ENCODE data around the gene BAHCC1. TPM values are rescaled to one million over a fixed set of nuclear protein-coding genes. Genes with fewer than 3 reads are reported as not detected.

BAHCC1 gene
- total and polyA plus RNA-seq, 10 of the 15 experiments (the other 5 are each of a cell fraction or from before 2014, with no cell fraction given): 0.03 to 0.14 (median 0.11) TPM; not detected in 6

DNA sequence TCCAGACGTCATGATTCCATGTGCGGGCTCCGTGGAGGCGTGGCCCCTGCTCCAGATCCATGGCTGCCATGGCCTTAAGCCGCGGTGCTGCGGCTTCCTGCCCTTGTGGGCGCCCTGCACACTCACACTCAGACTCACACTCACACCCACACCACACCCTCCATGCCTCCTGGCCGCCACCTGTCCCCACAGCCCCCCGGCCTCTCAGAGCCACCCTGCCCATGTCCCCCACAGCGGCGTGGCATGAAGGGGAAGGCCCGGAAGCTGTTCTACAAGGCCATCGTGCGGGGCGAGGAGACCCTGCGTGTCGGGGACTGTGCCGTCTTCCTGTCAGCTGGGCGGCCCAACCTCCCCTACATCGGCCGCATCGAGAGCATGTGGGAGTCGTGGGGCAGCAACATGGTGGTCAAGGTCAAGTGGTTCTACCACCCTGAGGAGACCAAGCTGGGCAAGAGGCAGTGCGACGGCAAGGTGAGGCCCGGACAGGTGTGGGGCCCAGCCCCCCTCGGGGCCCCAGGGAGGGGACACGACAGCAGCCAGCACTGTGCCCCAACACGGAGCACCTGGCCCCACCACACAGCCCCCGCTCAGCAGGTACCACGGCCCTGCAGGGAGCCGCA is 67.4 kb downstream of the BAHCC1 start (continued):
- TF ChIP-seq, protein P1, sequence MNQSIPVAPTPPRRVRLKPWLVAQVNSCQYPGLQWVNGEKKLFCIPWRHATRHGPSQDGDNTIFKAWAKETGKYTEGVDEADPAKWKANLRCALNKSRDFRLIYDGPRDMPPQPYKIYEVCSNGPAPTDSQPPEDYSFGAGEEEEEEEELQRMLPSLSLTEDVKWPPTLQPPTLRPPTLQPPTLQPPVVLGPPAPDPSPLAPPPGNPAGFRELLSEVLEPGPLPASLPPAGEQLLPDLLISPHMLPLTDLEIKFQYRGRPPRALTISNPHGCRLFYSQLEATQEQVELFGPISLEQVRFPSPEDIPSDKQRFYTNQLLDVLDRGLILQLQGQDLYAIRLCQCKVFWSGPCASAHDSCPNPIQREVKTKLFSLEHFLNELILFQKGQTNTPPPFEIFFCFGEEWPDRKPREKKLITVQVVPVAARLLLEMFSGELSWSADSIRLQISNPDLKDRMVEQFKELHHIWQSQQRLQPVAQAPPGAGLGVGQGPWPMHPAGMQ (IDR thresholded peaks at IDR 0.05; ENCODE audit: borderline replicate concordance): no peak
- TF ChIP-seq SMC3 (IDR thresholded peaks at IDR 0.05; ENCODE audit: borderline replicate concordance, low read length) (no peak), MTA2 (IDR thresholded peaks at IDR 0.05; ENCODE audit: low read depth) (no peak), BCL11A (IDR thresholded peaks at IDR 0.05; ENCODE audit: low read depth, low read length) (no peak), BACH1 (IDR thresholded peaks at IDR 0.05; ENCODE audit: borderline replicate concordance) (no peak)
- TF ChIP-seq, protein P2, sequence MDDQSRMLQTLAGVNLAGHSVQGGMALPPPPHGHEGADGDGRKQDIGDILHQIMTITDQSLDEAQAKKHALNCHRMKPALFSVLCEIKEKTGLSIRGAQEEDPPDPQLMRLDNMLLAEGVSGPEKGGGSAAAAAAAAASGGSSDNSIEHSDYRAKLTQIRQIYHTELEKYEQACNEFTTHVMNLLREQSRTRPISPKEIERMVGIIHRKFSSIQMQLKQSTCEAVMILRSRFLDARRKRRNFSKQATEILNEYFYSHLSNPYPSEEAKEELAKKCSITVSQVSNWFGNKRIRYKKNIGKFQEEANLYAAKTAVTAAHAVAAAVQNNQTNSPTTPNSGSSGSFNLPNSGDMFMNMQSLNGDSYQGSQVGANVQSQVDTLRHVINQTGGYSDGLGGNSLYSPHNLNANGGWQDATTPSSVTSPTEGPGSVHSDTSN (IDR thresholded peaks at IDR 0.05; ENCODE audit: insufficient replicate concordance, low read depth, low read length): no peak

DNA sequence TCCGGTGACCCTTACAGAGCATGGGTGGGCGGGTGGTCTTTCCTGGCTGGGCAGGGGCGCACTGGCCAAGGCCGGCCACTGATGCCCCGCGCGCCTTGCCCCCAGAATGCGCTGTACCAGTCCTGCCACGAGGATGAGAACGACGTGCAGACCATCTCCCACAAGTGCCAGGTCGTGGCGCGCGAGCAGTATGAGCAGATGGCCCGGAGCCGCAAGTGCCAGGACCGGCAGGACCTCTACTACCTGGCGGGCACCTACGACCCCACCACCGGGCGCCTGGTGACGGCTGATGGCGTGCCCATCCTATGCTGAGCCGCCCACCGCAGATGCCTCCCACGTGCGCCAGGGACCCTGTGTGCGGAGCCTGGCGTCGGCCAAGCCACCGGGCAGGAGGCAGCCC is 68.2 kb downstream of the BAHCC1 start:
- Histone ChIP-seq H3K27ac (ENCODE audit: control insufficient read depth, insufficient read depth) (no peak overlapping the region), H4K20me1 (ENCODE audit: control insufficient read depth, insufficient read depth) (no peaks in the 10 kb centered on the region), H3K36me3 (ENCODE audit: control insufficient read depth in 2 of 2, insufficient read depth in 2 of 2, low read length in 1 of 2) (no peaks in the 10 kb centered on the region), H2AFZ (ENCODE audit: control insufficient read depth, low read depth, low read length) (no peak overlapping the region), H3K27me3 (replicated peaks in 1 of 2; ENCODE audit: control insufficient read depth in 2 of 2, insufficient read depth in 2 of 2, low read length in 1 of 2) (no peaks in the 10 kb centered on the region; a peak in 1 of 4 replicates), H3K9me3 (replicated peaks; ENCODE audit: control insufficient read depth, insufficient read depth, low read length) (no peaks in the 10 kb centered on the region), H3K9ac (ENCODE audit: control insufficient read depth, insufficient read depth, low read length) (no peak overlapping the region), H3K79me2 (ENCODE audit: control insufficient read depth, insufficient read depth, low read length) (no peaks in the 10 kb centered on the region), H3K4me1 (ENCODE audit: control insufficient read depth, insufficient read depth, low read length) (no peaks in the 10 kb centered on the region), H3K4me2 (ENCODE audit: control insufficient read depth, insufficient read depth) (no peak overlapping the region), H3K4me3 (no peak overlapping the region)
- RAD21 ChIA-PET (ENCODE audit: unreplicated experiment): no interaction called here
- in situ Hi-C loops (cut with MboI): no loop called here
- no peak for FAIRE-seq
- SMC1A ChIA-PET (ENCODE audit: uncharacterized antibody, unreplicated experiment): no interaction called here
- intact Hi-C loops (cut with micrococcal nuclease; ENCODE audit: unreplicated experiment): no loop called here
- CTCF ChIA-PET: no interaction called here
- BruUV-seq (replicated peaks): no TSS peak
- no peak for DNase-seq (ENCODE audit: low read depth, low spot score)
- WGBS (ENCODE audit: insufficient coverage, insufficient replicate concordance, low lambda C conversion rate, missing lambda C conversion rate): 70% methylated on average over 30 of the region's 32 CpGs
- no peak for ATAC-seq
- POLR2A ChIA-PET: no interaction called here
- TF ChIP-seq PAX8 (IDR thresholded peaks at IDR 0.05) (no peak), EP300 (IDR thresholded peaks at IDR 0.05; ENCODE audit: borderline replicate concordance in 1 of 2, control insufficient read depth in 1 of 2, low read depth in 2 of 2, low read length in 2 of 2) (no peak), BRCA1 (IDR thresholded peaks at IDR 0.05; ENCODE audit: low read depth, low read length) (no peak), SMARCA5 (IDR thresholded peaks at IDR 0.05) (no peak), GABPA (IDR thresholded peaks at IDR 0.05; ENCODE audit: low read depth) (no peak), RB1 (IDR thresholded peaks at IDR 0.05; ENCODE audit: borderline replicate concordance) (no peak), ZNF217 (IDR thresholded peaks at IDR 0.05) (no peak), BHLHE40 (IDR thresholded peaks at IDR 0.05; ENCODE audit: borderline replicate concordance in 1 of 2, low read depth in 2 of 2, low read length in 1 of 2) (no peak)
- TF ChIP-seq, protein P3, sequence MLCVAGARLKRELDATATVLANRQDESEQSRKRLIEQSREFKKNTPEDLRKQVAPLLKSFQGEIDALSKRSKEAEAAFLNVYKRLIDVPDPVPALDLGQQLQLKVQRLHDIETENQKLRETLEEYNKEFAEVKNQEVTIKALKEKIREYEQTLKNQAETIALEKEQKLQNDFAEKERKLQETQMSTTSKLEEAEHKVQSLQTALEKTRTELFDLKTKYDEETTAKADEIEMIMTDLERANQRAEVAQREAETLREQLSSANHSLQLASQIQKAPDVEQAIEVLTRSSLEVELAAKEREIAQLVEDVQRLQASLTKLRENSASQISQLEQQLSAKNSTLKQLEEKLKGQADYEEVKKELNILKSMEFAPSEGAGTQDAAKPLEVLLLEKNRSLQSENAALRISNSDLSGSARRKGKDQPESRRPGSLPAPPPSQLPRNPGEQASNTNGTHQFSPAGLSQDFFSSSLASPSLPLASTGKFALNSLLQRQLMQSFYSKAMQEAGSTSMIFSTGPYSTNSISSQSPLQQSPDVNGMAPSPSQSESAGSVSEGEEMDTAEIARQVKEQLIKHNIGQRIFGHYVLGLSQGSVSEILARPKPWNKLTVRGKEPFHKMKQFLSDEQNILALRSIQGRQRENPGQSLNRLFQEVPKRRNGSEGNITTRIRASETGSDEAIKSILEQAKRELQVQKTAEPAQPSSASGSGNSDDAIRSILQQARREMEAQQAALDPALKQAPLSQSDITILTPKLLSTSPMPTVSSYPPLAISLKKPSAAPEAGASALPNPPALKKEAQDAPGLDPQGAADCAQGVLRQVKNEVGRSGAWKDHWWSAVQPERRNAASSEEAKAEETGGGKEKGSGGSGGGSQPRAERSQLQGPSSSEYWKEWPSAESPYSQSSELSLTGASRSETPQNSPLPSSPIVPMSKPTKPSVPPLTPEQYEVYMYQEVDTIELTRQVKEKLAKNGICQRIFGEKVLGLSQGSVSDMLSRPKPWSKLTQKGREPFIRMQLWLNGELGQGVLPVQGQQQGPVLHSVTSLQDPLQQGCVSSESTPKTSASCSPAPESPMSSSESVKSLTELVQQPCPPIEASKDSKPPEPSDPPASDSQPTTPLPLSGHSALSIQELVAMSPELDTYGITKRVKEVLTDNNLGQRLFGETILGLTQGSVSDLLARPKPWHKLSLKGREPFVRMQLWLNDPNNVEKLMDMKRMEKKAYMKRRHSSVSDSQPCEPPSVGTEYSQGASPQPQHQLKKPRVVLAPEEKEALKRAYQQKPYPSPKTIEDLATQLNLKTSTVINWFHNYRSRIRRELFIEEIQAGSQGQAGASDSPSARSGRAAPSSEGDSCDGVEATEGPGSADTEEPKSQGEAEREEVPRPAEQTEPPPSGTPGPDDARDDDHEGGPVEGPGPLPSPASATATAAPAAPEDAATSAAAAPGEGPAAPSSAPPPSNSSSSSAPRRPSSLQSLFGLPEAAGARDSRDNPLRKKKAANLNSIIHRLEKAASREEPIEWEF (IDR thresholded peaks at IDR 0.05; ENCODE audit: insufficient replicate concordance, low read depth, low read length): no peak
- TF ChIP-seq, protein P4, sequence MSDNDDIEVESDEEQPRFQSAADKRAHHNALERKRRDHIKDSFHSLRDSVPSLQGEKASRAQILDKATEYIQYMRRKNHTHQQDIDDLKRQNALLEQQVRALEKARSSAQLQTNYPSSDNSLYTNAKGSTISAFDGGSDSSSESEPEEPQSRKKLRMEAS (IDR thresholded peaks at IDR 0.05; ENCODE audit: low read depth, low read length): no peak
